Activated naive CD8-positive, alpha-beta T cell treated with anti-CD3 and anti-CD28 coated beads, Interleukin-2, amount 10 ng/mL, durations not matched to agents 7 days and 5 days (primary cell): ENCODE measurements around the gene ZBTB20. TPM values are rescaled to one million over a fixed set of nuclear protein-coding genes. Genes with fewer than 3 reads are reported as not detected.

Experiments used
- ATAC-seq: fragments of 150-1000 bp; cut with Tn5 transposase; one replicate; pipeline ENCODE4 v1.10.0; 2021; ENCODE audit warnings: low read depth, moderate library complexity
- POLR2A ChIA-PET: fragments of 350-600 bp; sonication (Branson Sonifier 250); formaldehyde crosslinking; loops from one replicate; lab custom pipeline; 2021; ENCODE audit warnings: antibody characterized with exemption; lab: Charles Lee
- DNase-seq: peaks from one replicate; pipeline ENCODE4 v3.0.0; 2021
- H3K27ac Mint-ChIP-seq: one replicate; pipeline ENCODE4 v1.8.0; 2022; ENCODE audit warnings: mild to moderate bottlenecking, mixed read lengths
- H3K27me3 Mint-ChIP-seq: one replicate; pipeline ENCODE4 v1.8.0; 2022; ENCODE audit warnings: mild to moderate bottlenecking, moderate library complexity, mixed read lengths
- H3K36me3 Mint-ChIP-seq: one replicate; pipeline ENCODE4 v1.8.0; 2021; ENCODE audit warnings: mild to moderate bottlenecking, mixed read lengths
- H3K4me1 Mint-ChIP-seq: one replicate; pipeline ENCODE4 v1.8.0; 2021; ENCODE audit warnings: mixed read lengths
- H3K4me3 Mint-ChIP-seq: one replicate; pipeline ENCODE4 v1.8.0; 2022; ENCODE audit warnings: mild to moderate bottlenecking, moderate library complexity, mixed read lengths
- H3K9me3 Mint-ChIP-seq: one replicate; pipeline ENCODE4 v1.8.0; 2021; ENCODE audit warnings: mixed read lengths
- total RNA-seq, 2 experiments: library from RNA; stranded (reverse); gene quantifications; one replicate each; pipeline ENCODE4 v1.2.3, GENCODE V29; 2021

The ZBTB20 gene
- total RNA-seq, 2 experiments from 2014 or later = 27.4 to 31.3 TPM

GRCh38 chr3:114392831-114393230, 754.3 kb downstream of the ZBTB20 start:
- Mint-ChIP-seq H3K4me3 (no peak overlapping the region), H3K4me1 (peaks cover 13% of the 10 kb centered on the region), H3K36me3 (peaks cover 4% of the 10 kb centered on the region), H3K27me3 (no peaks in the 10 kb centered on the region), H3K9me3 (no peaks in the 10 kb centered on the region), H3K27ac (no peak overlapping the region)
- no peak for ATAC-seq
- POLR2A ChIA-PET = no interaction called here
- no peak for DNase-seq

GRCh38 chr3:114389156-114389555, 757.9 kb downstream of the ZBTB20 start:
- POLR2A ChIA-PET = no interaction called here
- no peak overlapping the region for H3K4me3 Mint-ChIP-seq
- H3K9me3 Mint-ChIP-seq = no peaks in the 10 kb centered on the region
- H3K4me1 Mint-ChIP-seq = peaks cover 13% of the 10 kb centered on the region
- no peaks in the 10 kb centered on the region for H3K27me3 Mint-ChIP-seq
- peaks cover 4% of the 10 kb centered on the region for H3K36me3 Mint-ChIP-seq
- ATAC-seq = peak; percentile 79
- peak overlapping the region; percentile 10 for H3K27ac Mint-ChIP-seq
- peak; percentile 27 for DNase-seq

- ATAC-seq (no peak), DNase-seq (no peak)
- Mint-ChIP-seq H3K4me1 (peaks cover 11% of the 10 kb centered on the region), H3K9me3 (no peaks in the 10 kb centered on the region), H3K4me3 (peak overlapping the region; percentile 60), H3K27me3 (no peaks in the 10 kb centered on the region), H3K36me3 (peaks cover 2% of the 10 kb centered on the region), H3K27ac (peak overlapping the region; percentile 70)
- POLR2A ChIA-PET = interaction anchor here (0.6 to 1.0 kb wide), 2 partner anchors 16 to 21 kb away, joined by 3 read pairs; no protein-coding TSS in a partner anchor
Observed at GRCh38 chr3:114384558-114384903, 762.6 kb downstream of the ZBTB20 start.

- Mint-ChIP-seq H3K27me3 (no peaks in the 10 kb centered on the region), H3K27ac (peak overlapping the region; percentile 70), H3K9me3 (no peaks in the 10 kb centered on the region), H3K36me3 (peaks cover 2% of the 10 kb centered on the region), H3K4me3 (peak overlapping the region; percentile 60), H3K4me1 (peaks cover 9% of the 10 kb centered on the region)
- ATAC-seq = peak; percentile 85
- POLR2A ChIA-PET = interaction anchor here (0.6 to 1.0 kb wide), 2 partner anchors 17 to 22 kb away, joined by 3 read pairs; no protein-coding TSS in a partner anchor
- peak; percentile 62 for DNase-seq
Observed at GRCh38 chr3:114383875-114384557, 763.1 kb downstream of the ZBTB20 start.

GRCh38 chr3:114380233-114380651, 766.8 kb downstream of the ZBTB20 start:
- Mint-ChIP-seq H3K36me3 (no peaks in the 10 kb centered on the region), H3K27me3 (no peaks in the 10 kb centered on the region), H3K4me1 (peaks cover 3% of the 10 kb centered on the region), H3K4me3 (no peak overlapping the region), H3K9me3 (no peaks in the 10 kb centered on the region), H3K27ac (no peak overlapping the region)
- DNase-seq (no peak), ATAC-seq (no peak)
- POLR2A ChIA-PET = no interaction called here

- H3K27me3 Mint-ChIP-seq = no peaks in the 10 kb centered on the region
- H3K4me3 Mint-ChIP-seq = no peak overlapping the region
- no peak overlapping the region for H3K27ac Mint-ChIP-seq
- H3K9me3 Mint-ChIP-seq = no peaks in the 10 kb centered on the region
- ATAC-seq (no peak), DNase-seq (no peak)
- H3K36me3 Mint-ChIP-seq = no peaks in the 10 kb centered on the region
- H3K4me1 Mint-ChIP-seq = peaks cover 3% of the 10 kb centered on the region
- POLR2A ChIA-PET = no interaction called here
Observed at GRCh38 chr3:114379266-114379665, 767.8 kb downstream of the ZBTB20 start.

- Mint-ChIP-seq H3K27ac (no peak overlapping the region), H3K36me3 (no peaks in the 10 kb centered on the region), H3K27me3 (no peaks in the 10 kb centered on the region), H3K4me3 (no peak overlapping the region), H3K4me1 (no peaks in the 10 kb centered on the region), H3K9me3 (no peaks in the 10 kb centered on the region)
- POLR2A ChIA-PET = no interaction called here
- ATAC-seq (no peak), DNase-seq (no peak)
Observed at GRCh38 chr3:114378760-114379159, 768.3 kb downstream of the ZBTB20 start.

GRCh38 chr3:114377426-114377825, 769.7 kb downstream of the ZBTB20 start:
- Mint-ChIP-seq H3K9me3 (no peaks in the 10 kb centered on the region), H3K27ac (no peak overlapping the region), H3K4me1 (no peaks in the 10 kb centered on the region), H3K4me3 (no peak overlapping the region), H3K36me3 (no peaks in the 10 kb centered on the region), H3K27me3 (no peaks in the 10 kb centered on the region)
- no peak for DNase-seq
- no peak for ATAC-seq
- POLR2A ChIA-PET = no interaction called here

- POLR2A ChIA-PET = interaction anchor here (1.1 kb wide), 1 partner anchor 162 kb away, joined by 3 read pairs; no protein-coding TSS in a partner anchor
- no peaks in the 10 kb centered on the region for H3K4me1 Mint-ChIP-seq
- H3K27me3 Mint-ChIP-seq = no peaks in the 10 kb centered on the region
- DNase-seq (no peak), ATAC-seq (no peak)
- H3K27ac Mint-ChIP-seq = no peak overlapping the region
- no peaks in the 10 kb centered on the region for H3K9me3 Mint-ChIP-seq
- no peak overlapping the region for H3K4me3 Mint-ChIP-seq
- H3K36me3 Mint-ChIP-seq = no peaks in the 10 kb centered on the region
Observed at GRCh38 chr3:114376516-114377185, 770.4 kb downstream of the ZBTB20 start.

GRCh38 chr3:114375608-114376421, 771.3 kb downstream of the ZBTB20 start:
- Mint-ChIP-seq H3K36me3 (no peaks in the 10 kb centered on the region), H3K27ac (no peak overlapping the region), H3K9me3 (no peaks in the 10 kb centered on the region), H3K27me3 (no peaks in the 10 kb centered on the region), H3K4me3 (no peak overlapping the region), H3K4me1 (no peaks in the 10 kb centered on the region)
- DNase-seq = no peak
- POLR2A ChIA-PET = interaction anchor here (1.1 kb wide), 1 partner anchor 161 kb away, joined by 3 read pairs; no protein-coding TSS in a partner anchor
- ATAC-seq = no peak

GRCh38 chr3:114374433-114374990, 772.6 kb downstream of the ZBTB20 start:
- H3K36me3 Mint-ChIP-seq = no peaks in the 10 kb centered on the region
- H3K27ac Mint-ChIP-seq = no peak overlapping the region
- POLR2A ChIA-PET = no interaction called here
- ATAC-seq (no peak), DNase-seq (no peak)
- no peaks in the 10 kb centered on the region for H3K4me1 Mint-ChIP-seq
- no peaks in the 10 kb centered on the region for H3K27me3 Mint-ChIP-seq
- no peaks in the 10 kb centered on the region for H3K9me3 Mint-ChIP-seq
- H3K4me3 Mint-ChIP-seq = no peak overlapping the region

- H3K9me3 Mint-ChIP-seq = no peaks in the 10 kb centered on the region
- no peak overlapping the region for H3K27ac Mint-ChIP-seq
- no peak for DNase-seq
- ATAC-seq = no peak
- no peak overlapping the region for H3K4me3 Mint-ChIP-seq
- no peaks in the 10 kb centered on the region for H3K27me3 Mint-ChIP-seq
- no peaks in the 10 kb centered on the region for H3K4me1 Mint-ChIP-seq
- POLR2A ChIA-PET = no interaction called here
- no peaks in the 10 kb centered on the region for H3K36me3 Mint-ChIP-seq
Observed at GRCh38 chr3:114370537-114371174, 776.4 kb downstream of the ZBTB20 start.

- H3K27ac Mint-ChIP-seq = no peak overlapping the region
- ATAC-seq = no peak
- DNase-seq = no peak
- no peaks in the 10 kb centered on the region for H3K9me3 Mint-ChIP-seq
- H3K4me1 Mint-ChIP-seq = no peaks in the 10 kb centered on the region
- no peaks in the 10 kb centered on the region for H3K36me3 Mint-ChIP-seq
- no peaks in the 10 kb centered on the region for H3K27me3 Mint-ChIP-seq
- POLR2A ChIA-PET = no interaction called here
- H3K4me3 Mint-ChIP-seq = no peak overlapping the region
Observed at GRCh38 chr3:114365909-114366308, 781.2 kb downstream of the ZBTB20 start.
